ENCODE results near the gene KRT84. TPM values are rescaled to one million over a fixed set of nuclear protein-coding genes. Genes with fewer than 3 reads are reported as not detected.

The KRT84 gene
- total RNA-seq, 4 donors from 2014 or later: not detected

GRCh38 chr12:52378091-52378490 lies 7.4 kb downstream of the KRT84 start:
- WGBS, 2 donors: 71 to 82% methylated on average over 6 of the region's 19 CpGs
- intact Hi-C loops (cut with DNase I): loop anchor here (5.0 to 10.0 kb wide), 2 partner anchors 127 to 499 kb away; no protein-coding TSS in a partner anchor
- Histone ChIP-seq H3K4me3 (replicated peaks in 1 of 3) (no peak overlapping the region), H3K27ac (no peak overlapping the region), H3K9me3 (no peaks in the 10 kb centered on the region), H3K36me3 (no peaks in the 10 kb centered on the region), H3K4me1 (no peaks in the 10 kb centered on the region), H3K27me3 (no peaks in the 10 kb centered on the region)
- TF ChIP-seq CTCF (IDR thresholded peaks at IDR 0.05): no peak
- no peak for TF ChIP-seq POLR2A (IDR thresholded peaks at IDR 0.05)
- no peak for DNase-seq

- H3K36me3 ChIP-seq: no peaks in the 10 kb centered on the region
- H3K4me1 ChIP-seq: peaks cover under 1 to 2% of the 10 kb centered on the region in 2 donors
- intact Hi-C loops (cut with DNase I): loop anchor here (5.0 to 10.0 kb wide), 2 partner anchors 128 to 500 kb away; no protein-coding TSS in a partner anchor
- H3K4me3 ChIP-seq (replicated peaks in 1 of 3): no peak overlapping the region
- no peaks in the 10 kb centered on the region for H3K9me3 ChIP-seq
- DNase-seq: no peak
- WGBS, 2 donors: 91 to 95% methylated on average over 8 of the region's 8 CpGs
- H3K27ac ChIP-seq: no peak overlapping the region
- no peaks in the 10 kb centered on the region for H3K27me3 ChIP-seq
- TF ChIP-seq CTCF (IDR thresholded peaks at IDR 0.05) (no peak), POLR2A (IDR thresholded peaks at IDR 0.05) (no peak)
These were observed 8.2 kb downstream of the KRT84 start for GRCh38 chr12:52377266-52377665.

GRCh38 chr12:52372216-52373154 lies 13.0 kb downstream of the KRT84 start:
- peak; percentile 91 to 93 for DNase-seq
- 44% methylated on average over 10 of the region's 10 CpGs for WGBS, 2 donors

GRCh38 chr12:52371716-52372115 lies 13.7 kb downstream of the KRT84 start:
- DNase-seq: peak in 1 of 2 donors; percentile 17
- H3K27ac ChIP-seq: peak overlapping the region; percentile 87 to 96 (median 90)
- TF ChIP-seq POLR2A (IDR thresholded peaks at IDR 0.05): no peak
- TF ChIP-seq CTCF (IDR thresholded peaks at IDR 0.05): no peak
- WGBS, 2 donors: 56 to 65% methylated on average over 3 of the region's 3 CpGs
- H3K4me3 ChIP-seq (replicated peaks in 1 of 3): no peak overlapping the region
- no peaks in the 10 kb centered on the region for H3K36me3 ChIP-seq
- peaks cover 17 to 22% of the 10 kb centered on the region in 2 donors for H3K4me1 ChIP-seq
- H3K9me3 ChIP-seq: no peaks in the 10 kb centered on the region
- intact Hi-C loops (cut with DNase I): loop anchor here (10.0 kb wide), 1 partner anchor 133 kb away; no protein-coding TSS in a partner anchor
- no peaks in the 10 kb centered on the region for H3K27me3 ChIP-seq

More at GRCh38 chr12:52372216-52373154, 13.0 kb downstream of the KRT84 start:
- Histone ChIP-seq H3K4me3 (replicated peaks in 1 of 3) (no peak overlapping the region), H3K36me3 (no peaks in the 10 kb centered on the region), H3K27me3 (no peaks in the 10 kb centered on the region), H3K27ac (peak overlapping the region; percentile 87 to 96 (median 90)), H3K9me3 (no peaks in the 10 kb centered on the region), H3K4me1 (peaks cover 17 to 22% of the 10 kb centered on the region in 2 donors)
- TF ChIP-seq CTCF (IDR thresholded peaks at IDR 0.05) (peak; percentile 50 to 94 (median 83)), POLR2A (IDR thresholded peaks at IDR 0.05) (no peak)
- intact Hi-C loops (cut with DNase I): loop anchor here (10.0 kb wide), 1 partner anchor 132 kb away; no protein-coding TSS in a partner anchor
